Stimulated activated CD8-positive, alpha-beta memory T cell treated with anti-CD3 and anti-CD28 coated beads, Interleukin-15, amount 100 ng/mL, for 48 hours (primary cell): ENCODE data around the gene ANKMY2.
"Not testable (repeated sequence)": the region's sequence is repeated elsewhere in the genome, so short reads cannot be mapped to it uniquely, and the experiment has no call there.

Experiments
- DNase-seq, 2 donors: peaks; one replicate each; pipeline ENCODE4 v3.0.0-alpha.2; 2020; ENCODE audit warnings: low read depth in 2 of 2

ANKMY2 gene

GRCh38 chr7:16627236-16627635, 18.3 kb downstream of the ANKMY2 start:
- no peak for DNase-seq

GRCh38 chr7:16626388-16626787, 19.2 kb downstream of the ANKMY2 start:
- DNase-seq = no peak

- DNase-seq = no peak
Observed at GRCh38 chr7:16619979-16620408, 25.6 kb downstream of the ANKMY2 start.

GRCh38 chr7:16616542-16616941, 29.0 kb downstream of the ANKMY2 start:
- no peak for DNase-seq

- DNase-seq = no peak
Observed at GRCh38 chr7:16616122-16616521, 29.4 kb downstream of the ANKMY2 start.

- DNase-seq = no peak
Observed at GRCh38 chr7:16615228-16615627, 30.3 kb downstream of the ANKMY2 start.

GRCh38 chr7:16611711-16612110, 33.8 kb downstream of the ANKMY2 start:
- DNase-seq = no peak

GRCh38 chr7:16609842-16610450, 35.6 kb downstream of the ANKMY2 start:
- DNase-seq = no peak

GRCh38 chr7:16606704-16607103, 38.9 kb downstream of the ANKMY2 start:
- DNase-seq = no peak

GRCh38 chr7:16604054-16604453, 41.5 kb downstream of the ANKMY2 start:
- DNase-seq = no peak

GRCh38 chr7:16603633-16604032, 41.9 kb downstream of the ANKMY2 start:
- no peak for DNase-seq

- no peak for DNase-seq
Observed at GRCh38 chr7:16599860-16600259, 45.7 kb downstream of the ANKMY2 start.

GRCh38 chr7:16598015-16598414, 47.5 kb downstream of the ANKMY2 start:
- DNase-seq = no peak

- DNase-seq = not testable (repeated sequence)
Observed at GRCh38 chr7:16595596-16595995, 50.0 kb downstream of the ANKMY2 start.

- DNase-seq = no peak
Observed at GRCh38 chr7:16594676-16595075, 50.9 kb downstream of the ANKMY2 start.

- no peak for DNase-seq
Observed at GRCh38 chr7:16594061-16594460, 51.5 kb downstream of the ANKMY2 start.

GRCh38 chr7:16592395-16592794, 53.2 kb downstream of the ANKMY2 start:
- DNase-seq = no peak

- DNase-seq = no peak
Observed at GRCh38 chr7:16590424-16590823, 55.1 kb downstream of the ANKMY2 start.

- no peak for DNase-seq
Observed at GRCh38 chr7:16589881-16590280, 55.7 kb downstream of the ANKMY2 start.

GRCh38 chr7:16587790-16588189, 57.8 kb downstream of the ANKMY2 start:
- no peak for DNase-seq

- DNase-seq = no peak
Observed at GRCh38 chr7:16587129-16587528, 58.4 kb downstream of the ANKMY2 start.

- no peak for DNase-seq
Observed at GRCh38 chr7:16586081-16586874, 59.3 kb downstream of the ANKMY2 start.

GRCh38 chr7:16585540-16585939, 60.0 kb downstream of the ANKMY2 start:
- DNase-seq = no peak
